H1 (cell line): ENCODE data around the gene STAMBPL1. TPM values are rescaled to one million over a fixed set of nuclear protein-coding genes. Genes with fewer than 3 reads are reported as not detected.

Experiments used
- CTCF ChIA-PET: fragments of 300-600 bp; sonication (Branson Sonifier 250); formaldehyde crosslinking; loops from one replicate; lab custom pipeline; 2021; ENCODE audit not compliant: partially characterized antibody; lab: Charles Lee
- POLR2A ChIA-PET: fragments of 300-600 bp; sonication (Branson Sonifier 250); formaldehyde crosslinking; loops from one replicate; lab custom pipeline; 2021; ENCODE audit warnings: inconsistent platforms; ENCODE audit not compliant: partially characterized antibody; lab: Charles Lee
- DNase-seq, 2 experiments: peaks; one replicate each; pipeline versions ENCODE4 v3.0.0 to v3.0.0-alpha.2; 2010 to 2022; ENCODE audit warnings: low spot score in 2 of 2, low read depth in 1 of 2, mixed read lengths in 1 of 2
- FAIRE-seq: peaks from 2 replicates; lab custom pipeline; 2011; peaks lifted over from hg19 to GRCh38; lab: Jason Lieb, UNC
- H2AFZ ChIP-seq: 2 replicates; pipeline ENCODE4 v1.8.1; 2012; ENCODE audit warnings: low read length, inconsistent platforms
- H2AK5ac ChIP-seq: 2 replicates; pipeline ENCODE4 v1.6.1; 2013; ENCODE audit warnings: low read depth, low read length
- H2BK120ac ChIP-seq: replicated peaks from 2 replicates; pipeline ENCODE3; 2013; ENCODE audit warnings: low read depth, low read length, inconsistent platforms
- H2BK12ac ChIP-seq: 2 replicates; pipeline ENCODE4 v1.6.1; 2013; ENCODE audit warnings: low read depth, low read length
- H2BK15ac ChIP-seq: 2 replicates; pipeline ENCODE4 v1.6.1; 2013; ENCODE audit warnings: low read length
- H2BK20ac ChIP-seq: 2 replicates; pipeline ENCODE4 v1.6.1; 2013; ENCODE audit warnings: low read length
- H2BK5ac ChIP-seq: 2 replicates; pipeline ENCODE4 v1.6.1; 2013; ENCODE audit warnings: low read depth, low read length
- H3K14ac ChIP-seq: 2 replicates; pipeline ENCODE4 v1.6.1; 2013; ENCODE audit warnings: inconsistent platforms; ENCODE audit not compliant: insufficient read length
- H3K18ac ChIP-seq: 2 replicates; pipeline ENCODE4 v1.6.1; 2013; ENCODE audit warnings: low read length; ENCODE audit errors: extremely low read depth
- H3K23ac ChIP-seq: 2 replicates; pipeline ENCODE4 v1.6.1; 2013; ENCODE audit warnings: inconsistent platforms; ENCODE audit not compliant: insufficient read length
- H3K23me2 ChIP-seq: 2 replicates; pipeline ENCODE4 v1.6.1; 2013; ENCODE audit warnings: low read depth, low read length
- H3K27ac ChIP-seq: 2 replicates; pipeline ENCODE4 v1.6.1; 2011; ENCODE audit warnings: low read depth, low read length, inconsistent platforms
- H3K27me3 ChIP-seq, 4 experiments: replicated peaks in 1 of 4; 1 replicate in 1 of 4; 2 replicates in 3 of 4; pipeline versions ENCODE4 v1.6.1 to v1.8.1; 2011 to 2013; ENCODE audit warnings: low read length in 3 of 4, mild to moderate bottlenecking in 3 of 4, inconsistent platforms in 2 of 4, mixed read lengths in 2 of 4, moderate library complexity in 1 of 4; ENCODE audit not compliant: control insufficient read depth in 3 of 4, insufficient read depth in 3 of 4; ENCODE audit errors: extremely low read depth in 1 of 4
- H3K36me3 ChIP-seq, 4 experiments: 2 replicates each; pipeline versions ENCODE4 v1.6.1 to v1.8.1; 2011 to 2013; ENCODE audit warnings: mild to moderate bottlenecking in 4 of 4, low read length in 3 of 4, moderate library complexity in 2 of 4, control low read depth in 1 of 4, inconsistent platforms in 1 of 4; ENCODE audit not compliant: insufficient read depth in 4 of 4, control insufficient read depth in 2 of 4
- H3K4ac ChIP-seq: replicated peaks from 2 replicates; pipeline ENCODE3; 2013; ENCODE audit warnings: low read length, low read depth, mixed read lengths, inconsistent platforms; ENCODE audit not compliant: insufficient read length
- H3K4me1 ChIP-seq, 4 experiments: replicated peaks in 1 of 4; 1 replicate in 1 of 4; 2 replicates in 3 of 4; pipeline versions ENCODE4 v1.6.1 to v1.8.1; 2011 to 2013; ENCODE audit warnings: low read length in 3 of 4, inconsistent platforms in 2 of 4, mixed read lengths in 1 of 4; ENCODE audit not compliant: insufficient read depth in 4 of 4, control insufficient read depth in 3 of 4
- H3K4me2 ChIP-seq, 2 experiments: 2 replicates each; pipeline versions ENCODE4 v1.6.1 to v1.8.1; 2011 to 2013; ENCODE audit warnings: low read depth in 2 of 2, low read length in 2 of 2, control low read depth in 1 of 2, inconsistent platforms in 1 of 2, mild to moderate bottlenecking in 1 of 2; ENCODE audit not compliant: insufficient read depth in 1 of 2
- H3K4me3 ChIP-seq, 4 experiments: fragments of 200-600, 300-600 bp in 1 of 4; sonication (generic), shearing (Covaris generic), sonication (Bioruptor Twin) in 1 of 4; 2 replicates each; pipeline versions ENCODE4 v1.5.1 to v1.8.1; 2011 to 2016; ENCODE audit warnings: low read length in 4 of 4, low read depth in 3 of 4, control low read depth in 2 of 4, inconsistent platforms in 2 of 4, mild to moderate bottlenecking in 2 of 4, mixed read lengths in 1 of 4, moderate library complexity in 1 of 4; ENCODE audit not compliant: insufficient read depth in 2 of 4; ENCODE audit errors: extremely low read depth in 1 of 4
- H3K56ac ChIP-seq: replicated peaks from 2 replicates; pipeline ENCODE3; 2013; ENCODE audit warnings: low read depth, mild to moderate bottlenecking, mixed read lengths, low read length, inconsistent platforms; ENCODE audit not compliant: insufficient read length
- H3K79me1 ChIP-seq: 2 replicates; pipeline ENCODE4 v1.6.1; 2013; ENCODE audit warnings: low read depth, low read length, control low read depth
- H3K79me2 ChIP-seq, 2 experiments: 2 replicates each; pipeline versions ENCODE4 v1.6.1 to v1.8.1; 2012 to 2013; ENCODE audit warnings: low read length in 2 of 2, mild to moderate bottlenecking in 2 of 2, inconsistent platforms in 1 of 2; ENCODE audit not compliant: insufficient read depth in 2 of 2, control insufficient read depth in 1 of 2
- H3K9ac ChIP-seq, 4 experiments: replicated peaks in 1 of 4; 1 replicate in 1 of 4; 2 replicates in 3 of 4; pipeline versions ENCODE4 v1.6.1 to v1.8.1; 2011 to 2013; ENCODE audit warnings: low read depth in 3 of 4, low read length in 3 of 4, control low read depth in 2 of 4, mild to moderate bottlenecking in 2 of 4, moderate library complexity in 2 of 4, inconsistent platforms in 1 of 4; ENCODE audit errors: extremely low read depth in 1 of 4
- H3K9me3 ChIP-seq, 2 experiments: 2 replicates each; pipeline versions ENCODE4 v1.6.1 to v1.8.1; 2012 to 2013; ENCODE audit warnings: mild to moderate bottlenecking in 2 of 2, moderate library complexity in 2 of 2, control low read depth in 1 of 2, inconsistent platforms in 1 of 2, low read depth in 1 of 2, low read length in 1 of 2, mixed read lengths in 1 of 2; ENCODE audit not compliant: insufficient read depth in 2 of 2
- H4K20me1 ChIP-seq, 2 experiments: replicated peaks in 1 of 2; 2 replicates each; pipeline versions ENCODE3 to v1.8.1; 2011 to 2013; ENCODE audit warnings: inconsistent platforms in 2 of 2, low read length in 2 of 2, mild to moderate bottlenecking in 1 of 2; ENCODE audit not compliant: insufficient read depth in 2 of 2, control insufficient read depth in 1 of 2
- H4K5ac ChIP-seq: 2 replicates; pipeline ENCODE4 v1.6.1; 2013; ENCODE audit warnings: low read length, low read depth, mixed read lengths, inconsistent platforms; ENCODE audit not compliant: insufficient read length
- H4K8ac ChIP-seq: 2 replicates; pipeline ENCODE4 v1.8.0; 2013; ENCODE audit warnings: mild to moderate bottlenecking, moderate library complexity, low read length, inconsistent platforms; ENCODE audit not compliant: insufficient read depth; ENCODE audit errors: extremely low read depth
- H4K91ac ChIP-seq: replicated peaks from 2 replicates; pipeline ENCODE3; 2013; ENCODE audit warnings: low read length, mixed read lengths, inconsistent platforms; ENCODE audit not compliant: insufficient read length
- ATF2 ChIP-seq: IDR thresholded peaks from 2 replicates; pipeline ENCODE4 v1.6.1; 2012; ENCODE audit warnings: low read length, inconsistent platforms
- CBX5 ChIP-seq: fragments of 300-800, 300-1000 bp; sonication (generic); IDR thresholded peaks from 2 replicates; pipeline ENCODE4 v1.7.1; 2016; ENCODE audit warnings: antibody characterized with exemption, low read length, low read depth
- GTF2F1 ChIP-seq: IDR thresholded peaks from 2 replicates; pipeline ENCODE4 v1.6.1; 2012; ENCODE audit warnings: low read depth, low read length, improper control_type of control experiment, borderline replicate concordance
- MAX ChIP-seq: IDR thresholded peaks from 2 replicates; pipeline ENCODE4 v1.6.1; 2012; ENCODE audit warnings: inconsistent platforms
- RAD21 ChIP-seq, 2 experiments: IDR thresholded peaks in 1 of 2; conservative IDR thresholded peaks in 1 of 2; 2 replicates each; pipeline ENCODE4 v1.6.1; 2011; ENCODE audit warnings: low read depth in 2 of 2, low read length in 2 of 2, improper control_type of control experiment in 1 of 2, inconsistent platforms in 1 of 2, mild to moderate bottlenecking in 1 of 2, moderate library complexity in 1 of 2
- RFX5 ChIP-seq: IDR thresholded peaks from 2 replicates; pipeline ENCODE4 v1.6.1; 2011; ENCODE audit warnings: low read depth, low read length, improper control_type of control experiment, borderline replicate concordance
- RNF2 ChIP-seq: fragments of 200-900, 300-1000 bp; sonication (generic); IDR thresholded peaks from 2 replicates; pipeline ENCODE4 v1.7.1; 2016; ENCODE audit warnings: borderline replicate concordance, low read depth, mild to moderate bottlenecking, antibody characterized with exemption, low read length; ENCODE audit not compliant: poor library complexity, severe bottlenecking; ENCODE audit errors: missing control alignments
- SIRT6 ChIP-seq: IDR thresholded peaks from one replicate; pipeline ENCODE4 v1.7.1; 2012; ENCODE audit warnings: low read length, inconsistent platforms
- SP2 ChIP-seq: IDR thresholded peaks from 2 replicates; pipeline ENCODE4 v1.6.1; 2012; ENCODE audit warnings: mild to moderate bottlenecking, low read length, inconsistent platforms
- WGBS, 2 experiments: shearing (Covaris generic) in 1 of 2; methylation state at CpG; one replicate each; pipeline versions ENCODE4 v1.1.6 to v1.1.7; 2013 to 2015; ENCODE audit warnings: low lambda C conversion rate in 2 of 2, mixed read lengths in 2 of 2, inconsistent platforms in 1 of 2, low coverage in 1 of 2, missing lambda C conversion rate in 1 of 2; ENCODE audit not compliant: insufficient replicate concordance in 2 of 2, insufficient coverage in 1 of 2, insufficient read length in 1 of 2; ENCODE audit errors: extremely low coverage in 1 of 2, missing lambda C conversion rate in 1 of 2; 5-methylcytosine and 5-hydroxymethylcytosine counted together
- polyA plus RNA-seq, 7 experiments: library from polyadenylated mRNA; depleted of rRNA in 3 of 7; stranded (reverse) in 5 of 7; unstranded in 2 of 7; fragments of >200 nt in 5 of 7; fragments of 200-250 nt in 2 of 7; gene quantifications; 1 replicate in 5 of 7; 2 replicates in 1 of 7; 4 replicates in 1 of 7; pipeline versions ENCODE4 v1.2.1 to v1.2.3, GENCODE V29; 2011 to 2013; ENCODE audit warnings: missing spikeins in 2 of 7, mixed read lengths in 2 of 7
- total RNA-seq: library from RNA; stranded (reverse); fragmentation: NEBNext Ultra II Directional; extraction: Animal tissue kit (Norgen Biotek cat#: 25700); gene quantifications from 2 replicates; pipeline ENCODE4 v1.2.1, GENCODE V29; 2021
- TF ChIP-seq, protein P1 (sequence below): IDR thresholded peaks from 2 replicates; pipeline ENCODE4 v1.6.1; 2011; ENCODE audit warnings: low read length, improper control_type of control experiment

Gene STAMBPL1
- total and polyA plus RNA-seq, 2 of the 8 experiments (the other 6 are each of a cell fraction or from before 2014, with no cell fraction given) = 5.5 TPM

DNA sequence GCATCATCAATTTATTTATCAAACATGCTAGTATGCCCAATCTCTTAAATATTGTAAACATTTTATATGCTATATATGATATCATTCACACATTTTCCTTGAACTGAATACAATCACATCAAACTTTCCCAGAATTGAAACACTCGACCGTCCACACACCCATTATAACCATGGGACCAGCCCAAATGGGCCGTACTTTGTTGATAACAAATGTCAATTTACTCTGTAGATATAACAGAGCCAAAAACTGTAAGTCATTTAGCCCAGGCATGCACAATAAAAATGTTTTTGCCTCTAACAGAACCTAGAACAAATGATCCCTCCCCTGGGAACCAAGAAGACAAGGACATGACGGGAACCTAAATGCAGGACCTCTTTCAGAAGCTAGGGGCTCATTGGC, 27.7 kb upstream of the STAMBPL1 start:
- Histone ChIP-seq H3K79me2 (no peaks in the 10 kb centered on the region), H4K20me1 (no peaks in the 10 kb centered on the region), H4K91ac (no peak overlapping the region), H3K9ac (no peak overlapping the region), H3K79me1 (no peaks in the 10 kb centered on the region), H3K4me3 (no peak overlapping the region), H3K27ac (no peak overlapping the region), H2BK120ac (no peak overlapping the region), H4K5ac (no peak overlapping the region), H3K18ac (no peak overlapping the region), H2BK20ac (no peak overlapping the region), H3K9me3 (no peaks in the 10 kb centered on the region), H3K56ac (no peak overlapping the region), H2BK12ac (no peak overlapping the region), H3K4me1 (peaks cover 0 to 3% (median 0%) of the 10 kb centered on the region in 4 experiments; a peak in 3 of 7 replicates), H3K14ac (no peak overlapping the region), H2BK15ac (no peak overlapping the region), H3K23me2 (no peaks in the 10 kb centered on the region), H4K8ac (no peak overlapping the region), H3K4ac (no peak overlapping the region), H3K36me3 (no peaks in the 10 kb centered on the region), H2AFZ (0 out of 2 replicates have a peak overlapping the region, but pooled peaks have one; percentile 15), H2AK5ac (no peak overlapping the region), H3K4me2 (no peak overlapping the region), H3K27me3 (no peaks in the 10 kb centered on the region), H2BK5ac (no peak overlapping the region), H3K23ac (no peak overlapping the region)
- 95% methylated on average over 4 of the region's 4 CpGs; no CpG with 5 or more reads in 1 of the 2 experiments for WGBS, 2 experiments
- POLR2A ChIA-PET = no interaction called here
- FAIRE-seq (no peak), DNase-seq (no peak)
- CTCF ChIA-PET = interaction anchor here (0.7 to 5.6 kb wide), 8 partner anchors 13 to 287 kb away, joined by 3 to 49 read pairs (median 4); no protein-coding TSS in a partner anchor
- no peak for TF ChIP-seq RFX5
- no peak for TF ChIP-seq GTF2F1
- no peak for TF ChIP-seq ATF2
- no peak for TF ChIP-seq SP2
- TF ChIP-seq RAD21 (IDR thresholded peaks at IDR 0.05 in 1 of 2, conservative IDR thresholded peaks at IDR 0.05 in 1 of 2; ENCODE audit: low read depth in 2 of 2, low read length in 2 of 2) = no peak
- TF ChIP-seq SIRT6 = no peak
- TF ChIP-seq, protein P1, sequence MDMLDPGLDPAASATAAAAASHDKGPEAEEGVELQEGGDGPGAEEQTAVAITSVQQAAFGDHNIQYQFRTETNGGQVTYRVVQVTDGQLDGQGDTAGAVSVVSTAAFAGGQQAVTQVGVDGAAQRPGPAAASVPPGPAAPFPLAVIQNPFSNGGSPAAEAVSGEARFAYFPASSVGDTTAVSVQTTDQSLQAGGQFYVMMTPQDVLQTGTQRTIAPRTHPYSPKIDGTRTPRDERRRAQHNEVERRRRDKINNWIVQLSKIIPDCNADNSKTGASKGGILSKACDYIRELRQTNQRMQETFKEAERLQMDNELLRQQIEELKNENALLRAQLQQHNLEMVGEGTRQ = no peak
- no peak for TF ChIP-seq MAX
- TF ChIP-seq CBX5 = no peak
- TF ChIP-seq RNF2 = no peak
